K562 (cell line): ENCODE measurements around the gene NDUFA3. TPM values are rescaled to one million over a fixed set of nuclear protein-coding genes. Genes with fewer than 3 reads are reported as not detected.

ENCODE experiments used
- CBX8 ChIP-seq: fragments of 200-600 bp; sonication (generic); IDR thresholded peaks from 2 replicates; pipeline ENCODE4 v1.6.1; 2012; ENCODE audit warnings: borderline replicate concordance, mixed run types, low read depth, mild to moderate bottlenecking, moderate library complexity, mixed read lengths, low read length, control low read depth, inconsistent platforms; ENCODE audit not compliant: poor library complexity, severe bottlenecking; ENCODE audit errors: extremely low read depth
- DACH1 ChIP-seq: fragments of 450-650 bp; IDR thresholded peaks from 2 replicates; pipeline ENCODE4 v1.6.1; 2018; ENCODE audit not compliant: partially characterized antibody
- ETV5 ChIP-seq: sonication (generic); formaldehyde crosslinking; IDR thresholded peaks from 2 replicates; pipeline ENCODE4 v1.4.0; 2020; ENCODE audit warnings: low read depth, mild to moderate bottlenecking, missing genetic modification reagents
- HDAC1 ChIP-seq, 2 experiments: fragments of 450-650 bp; IDR thresholded peaks; 2 replicates each; pipeline ENCODE4 v1.6.1; 2016 to 2017; ENCODE audit warnings: inconsistent platforms in 1 of 2, mild to moderate bottlenecking in 1 of 2, moderate library complexity in 1 of 2
- ILK ChIP-seq: fragments of 450-650 bp; IDR thresholded peaks from 2 replicates; pipeline ENCODE4 v1.6.1; 2016; ENCODE audit warnings: missing genetic modification characterization, low read depth, mild to moderate bottlenecking, missing compliant biosample characterization, moderate library complexity, borderline replicate concordance
- NFATC3 ChIP-seq: fragments of 450-650 bp; IDR thresholded peaks from 2 replicates; pipeline ENCODE4 v1.6.1; 2017; ENCODE audit warnings: mild to moderate bottlenecking
- ZKSCAN1 ChIP-seq: fragments of 150-350 bp; IDR thresholded peaks from 2 replicates; pipeline ENCODE4 v1.6.1; 2016; ENCODE audit warnings: low read depth, low read length
- ZNF12 ChIP-seq: sonication (generic); formaldehyde crosslinking; IDR thresholded peaks from 2 replicates; pipeline ENCODE4 v1.4.0; 2020; ENCODE audit warnings: mild to moderate bottlenecking, missing genetic modification reagents
- polyA plus RNA-seq, 8 experiments: library from polyadenylated mRNA; depleted of rRNA in 4 of 8; stranded (reverse) in 5 of 8; unstranded in 3 of 8; fragments of >200 nt; fragmentation: Nextera tagmentation in 2 of 8; fragmentation: Illumina TruSeq in 1 of 8; extraction: Ambion mirVana in 2 of 8; extraction: Trizol in 1 of 8; gene quantifications; 2 replicates each; pipeline versions ENCODE4 v1.2.1 to v1.2.3, GENCODE V29; 2011 to 2014; ENCODE audit warnings: inconsistent platforms in 1 of 8, missing spikeins in 1 of 8
- total RNA-seq, 7 experiments: library from RNA; depleted of rRNA in 6 of 7; stranded (reverse); fragments of >200 nt in 6 of 7; fragmentation: Illumina TruSeq in 2 of 7; extraction: Trizol in 2 of 7; gene quantifications; 2 replicates each; pipeline versions ENCODE4 v1.2.1 to v1.2.3, GENCODE V29; 2011 to 2021; ENCODE audit warnings: low replicate concordance in 1 of 7
- TF ChIP-seq, protein P1 (sequence below): fragments of 250-450 bp; sonication (Bioruptor Pico); IDR thresholded peaks from 2 replicates; pipeline ENCODE4 v1.4.0; 2020
- TF ChIP-seq, protein P2 (sequence below): fragments of 450-650 bp; formaldehyde crosslinking; IDR thresholded peaks from 2 replicates; pipeline ENCODE4 v1.4.0; 2020; ENCODE audit warnings: mild to moderate bottlenecking, moderate library complexity
- TF ChIP-seq, protein P3 (sequence below): fragments of 450-650 bp; formaldehyde crosslinking; IDR thresholded peaks from 2 replicates; pipeline ENCODE4 v1.4.0; 2022; ENCODE audit warnings: missing genetic modification characterization
- TF ChIP-seq, protein P4 (sequence below): fragments of 250-450 bp; sonication (Bioruptor Pico); IDR thresholded peaks from 2 replicates; pipeline ENCODE4 v1.5.1; 2021; ENCODE audit warnings: mild to moderate bottlenecking
- TF ChIP-seq, protein P5 (sequence below): sonication (generic); formaldehyde crosslinking; IDR thresholded peaks from 2 replicates; pipeline ENCODE4 v1.8.1; 2023; ENCODE audit warnings: mild to moderate bottlenecking, missing genetic modification reagents, moderate library complexity

NDUFA3 gene
- total and polyA plus RNA-seq, 9 of the 15 experiments (the other 6 are each of a cell fraction or from before 2014, with no cell fraction given), result 39.2 to 279 (median 138) TPM

- TF ChIP-seq, protein P1, sequence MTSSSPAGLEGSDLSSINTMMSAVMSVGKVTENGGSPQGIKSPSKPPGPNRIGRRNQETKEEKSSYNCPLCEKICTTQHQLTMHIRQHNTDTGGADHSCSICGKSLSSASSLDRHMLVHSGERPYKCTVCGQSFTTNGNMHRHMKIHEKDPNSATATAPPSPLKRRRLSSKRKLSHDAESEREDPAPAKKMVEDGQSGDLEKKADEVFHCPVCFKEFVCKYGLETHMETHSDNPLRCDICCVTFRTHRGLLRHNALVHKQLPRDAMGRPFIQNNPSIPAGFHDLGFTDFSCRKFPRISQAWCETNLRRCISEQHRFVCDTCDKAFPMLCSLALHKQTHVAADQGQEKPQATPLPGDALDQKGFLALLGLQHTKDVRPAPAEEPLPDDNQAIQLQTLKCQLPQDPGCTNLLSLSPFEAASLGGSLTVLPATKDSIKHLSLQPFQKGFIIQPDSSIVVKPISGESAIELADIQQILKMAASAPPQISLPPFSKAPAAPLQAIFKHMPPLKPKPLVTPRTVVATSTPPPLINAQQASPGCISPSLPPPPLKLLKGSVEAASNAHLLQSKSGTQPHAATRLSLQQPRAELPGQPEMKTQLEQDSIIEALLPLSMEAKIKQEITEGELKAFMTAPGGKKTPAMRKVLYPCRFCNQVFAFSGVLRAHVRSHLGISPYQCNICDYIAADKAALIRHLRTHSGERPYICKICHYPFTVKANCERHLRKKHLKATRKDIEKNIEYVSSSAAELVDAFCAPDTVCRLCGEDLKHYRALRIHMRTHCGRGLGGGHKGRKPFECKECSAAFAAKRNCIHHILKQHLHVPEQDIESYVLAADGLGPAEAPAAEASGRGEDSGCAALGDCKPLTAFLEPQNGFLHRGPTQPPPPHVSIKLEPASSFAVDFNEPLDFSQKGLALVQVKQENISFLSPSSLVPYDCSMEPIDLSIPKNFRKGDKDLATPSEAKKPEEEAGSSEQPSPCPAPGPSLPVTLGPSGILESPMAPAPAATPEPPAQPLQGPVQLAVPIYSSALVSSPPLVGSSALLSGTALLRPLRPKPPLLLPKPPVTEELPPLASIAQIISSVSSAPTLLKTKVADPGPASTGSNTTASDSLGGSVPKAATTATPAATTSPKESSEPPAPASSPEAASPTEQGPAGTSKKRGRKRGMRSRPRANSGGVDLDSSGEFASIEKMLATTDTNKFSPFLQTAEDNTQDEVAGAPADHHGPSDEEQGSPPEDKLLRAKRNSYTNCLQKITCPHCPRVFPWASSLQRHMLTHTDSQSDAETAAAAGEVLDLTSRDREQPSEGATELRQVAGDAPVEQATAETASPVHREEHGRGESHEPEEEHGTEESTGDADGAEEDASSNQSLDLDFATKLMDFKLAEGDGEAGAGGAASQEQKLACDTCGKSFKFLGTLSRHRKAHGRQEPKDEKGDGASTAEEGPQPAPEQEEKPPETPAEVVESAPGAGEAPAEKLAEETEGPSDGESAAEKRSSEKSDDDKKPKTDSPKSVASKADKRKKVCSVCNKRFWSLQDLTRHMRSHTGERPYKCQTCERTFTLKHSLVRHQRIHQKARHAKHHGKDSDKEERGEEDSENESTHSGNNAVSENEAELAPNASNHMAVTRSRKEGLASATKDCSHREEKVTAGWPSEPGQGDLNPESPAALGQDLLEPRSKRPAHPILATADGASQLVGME (CRISPR knock-in tag), result peak; percentile 18; the same call in 1 of the 2 replicates
- TF ChIP-seq ZKSCAN1 (peak; percentile 98), ZNF12 (CRISPR knock-in tag) (peak; percentile 100), ETV5 (CRISPR knock-in tag) (peak; percentile 85), DACH1 (no peak), HDAC1 (IDR thresholded peaks at IDR 0.05) (peak in 1 of 2 experiments; percentile 98; a peak in 3 of 4 replicates), NFATC3 (no peak), ILK (tag) (no peak), CBX8 (no peak)
- TF ChIP-seq, protein P2, sequence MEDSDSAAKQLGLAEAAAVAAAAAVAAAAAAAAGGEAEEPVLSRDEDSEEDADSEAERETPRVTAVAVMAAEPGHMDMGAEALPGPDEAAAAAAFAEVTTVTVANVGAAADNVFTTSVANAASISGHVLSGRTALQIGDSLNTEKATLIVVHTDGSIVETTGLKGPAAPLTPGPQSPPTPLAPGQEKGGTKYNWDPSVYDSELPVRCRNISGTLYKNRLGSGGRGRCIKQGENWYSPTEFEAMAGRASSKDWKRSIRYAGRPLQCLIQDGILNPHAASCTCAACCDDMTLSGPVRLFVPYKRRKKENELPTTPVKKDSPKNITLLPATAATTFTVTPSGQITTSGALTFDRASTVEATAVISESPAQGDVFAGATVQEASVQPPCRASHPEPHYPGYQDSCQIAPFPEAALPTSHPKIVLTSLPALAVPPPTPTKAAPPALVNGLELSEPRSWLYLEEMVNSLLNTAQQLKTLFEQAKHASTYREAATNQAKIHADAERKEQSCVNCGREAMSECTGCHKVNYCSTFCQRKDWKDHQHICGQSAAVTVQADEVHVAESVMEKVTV (CRISPR knock-in tag), result no peak
- TF ChIP-seq, protein P3, sequence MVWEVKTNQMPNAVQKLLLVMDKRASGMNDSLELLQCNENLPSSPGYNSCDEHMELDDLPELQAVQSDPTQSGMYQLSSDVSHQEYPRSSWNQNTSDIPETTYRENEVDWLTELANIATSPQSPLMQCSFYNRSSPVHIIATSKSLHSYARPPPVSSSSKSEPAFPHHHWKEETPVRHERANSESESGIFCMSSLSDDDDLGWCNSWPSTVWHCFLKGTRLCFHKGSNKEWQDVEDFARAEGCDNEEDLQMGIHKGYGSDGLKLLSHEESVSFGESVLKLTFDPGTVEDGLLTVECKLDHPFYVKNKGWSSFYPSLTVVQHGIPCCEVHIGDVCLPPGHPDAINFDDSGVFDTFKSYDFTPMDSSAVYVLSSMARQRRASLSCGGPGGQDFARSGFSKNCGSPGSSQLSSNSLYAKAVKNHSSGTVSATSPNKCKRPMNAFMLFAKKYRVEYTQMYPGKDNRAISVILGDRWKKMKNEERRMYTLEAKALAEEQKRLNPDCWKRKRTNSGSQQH, result 0 out of 2 replicates have a peak, but pooled peaks have one; percentile 13
- TF ChIP-seq, protein P4, sequence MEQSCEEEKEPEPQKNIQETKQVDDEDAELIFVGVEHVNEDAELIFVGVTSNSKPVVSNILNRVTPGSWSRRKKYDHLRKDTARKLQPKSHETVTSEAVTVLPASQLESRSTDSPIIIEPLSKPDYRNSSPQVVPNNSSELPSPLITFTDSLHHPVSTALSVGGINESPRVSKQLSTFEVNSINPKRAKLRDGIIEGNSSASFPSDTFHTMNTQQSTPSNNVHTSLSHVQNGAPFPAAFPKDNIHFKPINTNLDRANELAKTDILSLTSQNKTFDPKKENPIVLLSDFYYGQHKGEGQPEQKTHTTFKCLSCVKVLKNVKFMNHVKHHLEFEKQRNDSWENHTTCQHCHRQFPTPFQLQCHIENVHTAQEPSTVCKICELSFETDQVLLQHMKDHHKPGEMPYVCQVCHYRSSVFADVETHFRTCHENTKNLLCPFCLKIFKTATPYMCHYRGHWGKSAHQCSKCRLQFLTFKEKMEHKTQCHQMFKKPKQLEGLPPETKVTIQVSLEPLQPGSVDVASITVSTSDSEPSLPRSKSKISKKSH (CRISPR knock-in tag), result no peak
- TF ChIP-seq, protein P5, sequence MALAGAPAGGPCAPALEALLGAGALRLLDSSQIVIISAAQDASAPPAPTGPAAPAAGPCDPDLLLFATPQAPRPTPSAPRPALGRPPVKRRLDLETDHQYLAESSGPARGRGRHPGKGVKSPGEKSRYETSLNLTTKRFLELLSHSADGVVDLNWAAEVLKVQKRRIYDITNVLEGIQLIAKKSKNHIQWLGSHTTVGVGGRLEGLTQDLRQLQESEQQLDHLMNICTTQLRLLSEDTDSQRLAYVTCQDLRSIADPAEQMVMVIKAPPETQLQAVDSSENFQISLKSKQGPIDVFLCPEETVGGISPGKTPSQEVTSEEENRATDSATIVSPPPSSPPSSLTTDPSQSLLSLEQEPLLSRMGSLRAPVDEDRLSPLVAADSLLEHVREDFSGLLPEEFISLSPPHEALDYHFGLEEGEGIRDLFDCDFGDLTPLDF, result peak; percentile 91
Observed at GRCh38 chr19:54115109-54116063, 12.7 kb downstream of the NDUFA3 start, which contains the start of the genes PRPF31 and TFPT (continued).
